Activated T-cell treated with anti-CD3 and anti-CD28 coated beads for 24 hours (primary cell): ENCODE data around the gene ASF1B.
A peak's percentile ranks its signal among the peaks of the same experiment; 100 is the strongest.
"Not testable (repeated sequence)": the region's sequence is repeated elsewhere in the genome, so short reads cannot be mapped to it uniquely, and the experiment has no call there.

Experiments
- DNase-seq: peaks from one replicate; pipeline ENCODE4 v3.0.0-alpha.2; 2020; ENCODE audit warnings: low read depth

The ASF1B gene

GRCh38 chr19:14136509-14137281, at the start of gene ASF1B:
TSS of gene ASF1B (minus strand) at chr19:14136589. CDS start at chr19:14136456, 133 bp downstream.
- peak; percentile 98 for DNase-seq

GRCh38 chr19:14185691-14186090, 49.3 kb upstream of the ASF1B start:
- not testable (repeated sequence) for DNase-seq

- no peak for DNase-seq
These were observed 48.8 kb upstream of the ASF1B start for GRCh38 chr19:14185158-14185557.

DNA sequence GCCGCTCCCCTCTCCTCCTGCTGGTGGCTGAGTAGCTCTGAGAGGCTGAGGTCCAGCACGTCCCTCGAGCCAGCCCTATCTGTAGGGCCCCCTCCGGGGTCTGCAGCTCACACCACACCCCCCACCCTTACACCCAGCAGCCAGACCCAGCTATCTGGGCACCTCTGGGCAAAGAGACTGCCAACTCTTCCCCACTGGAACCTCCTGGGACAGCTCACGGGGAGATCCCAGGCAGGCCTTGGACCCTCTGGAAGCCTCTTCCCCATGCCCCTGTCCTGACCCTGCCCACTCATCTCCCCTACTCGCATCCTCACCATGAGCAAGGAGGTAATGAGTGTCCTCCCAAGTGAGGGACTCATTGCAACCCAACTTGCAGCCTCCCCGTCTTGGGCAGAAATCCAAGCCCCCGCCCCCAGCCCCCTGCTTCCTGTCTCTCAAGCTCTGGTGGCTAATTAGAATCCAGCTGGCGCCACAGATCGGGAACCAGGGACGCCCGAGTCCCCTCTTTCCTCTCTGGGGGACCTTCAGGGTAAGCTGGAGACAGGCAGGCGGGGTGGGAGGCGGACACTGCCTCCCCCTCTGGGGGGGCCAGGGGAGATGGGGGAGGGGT, 47.5 kb upstream of the ASF1B start:
- no peak for DNase-seq

GRCh38 chr19:14182476-14182875, 46.1 kb upstream of the ASF1B start:
- DNase-seq, result no peak

DNA sequence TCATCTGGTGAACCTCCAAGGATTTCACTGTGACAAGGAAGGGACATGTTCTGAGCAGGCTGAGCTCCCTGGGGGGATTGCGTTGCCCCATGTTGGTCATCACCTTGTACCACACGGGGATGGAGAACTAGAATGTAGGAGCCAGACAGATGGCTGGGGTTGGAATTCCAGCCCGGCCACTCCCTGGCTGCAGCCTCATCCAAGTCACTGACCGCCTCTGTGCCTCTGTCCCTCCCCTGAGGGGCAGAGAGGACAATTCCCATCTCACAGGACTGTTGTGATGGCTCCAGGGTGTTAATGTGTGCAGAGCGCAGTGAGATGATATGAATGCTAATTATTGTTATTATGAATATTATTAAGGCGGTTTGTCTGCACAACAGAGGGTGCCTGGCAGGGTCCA, 45.5 kb upstream of the ASF1B start:
- no peak for DNase-seq

DNA sequence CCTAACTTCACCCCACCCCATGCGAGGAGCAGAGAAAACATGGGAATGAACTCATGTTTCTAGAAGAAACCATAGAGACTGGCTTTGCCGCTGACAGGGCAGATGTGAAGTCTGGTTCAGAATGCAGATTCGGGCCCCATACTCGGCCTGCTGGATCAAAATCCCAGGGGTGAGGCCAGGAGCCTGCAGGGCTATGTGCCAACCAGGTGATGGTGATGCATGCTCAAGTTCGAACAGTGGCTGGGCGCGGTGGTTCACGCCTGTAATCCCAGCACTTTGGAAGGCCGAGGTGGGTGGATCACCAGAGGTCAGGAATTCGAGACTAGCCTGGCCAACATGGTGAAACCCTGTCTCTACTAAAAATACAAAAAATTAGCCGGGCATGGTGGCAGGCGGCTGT, 44.8 kb upstream of the ASF1B start:
- DNase-seq, result not testable (repeated sequence)

- no peak for DNase-seq
These were observed 41.2 kb upstream of the ASF1B start for GRCh38 chr19:14177496-14178074.

GRCh38 chr19:14175351-14175792, 39.0 kb upstream of the ASF1B start:
- DNase-seq, result no peak

DNA sequence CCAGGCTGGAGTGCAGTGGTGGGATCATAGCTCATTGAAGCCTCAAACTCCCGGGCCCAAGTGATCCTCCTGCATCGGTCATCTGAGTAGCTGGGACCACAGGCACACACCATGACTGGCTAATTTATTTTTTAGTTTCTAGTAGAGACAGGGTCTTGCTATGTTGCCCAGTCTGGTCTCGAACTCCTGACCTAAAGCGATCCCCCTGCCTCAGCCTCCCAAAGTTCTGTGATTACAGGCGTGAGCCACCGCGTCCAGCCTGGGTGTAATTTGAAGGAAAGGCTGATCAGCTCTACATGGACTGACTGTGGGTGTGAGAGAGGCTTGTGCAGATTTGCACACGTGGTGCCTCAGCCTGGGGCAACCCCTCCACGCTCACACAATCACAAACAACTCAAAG, 38.5 kb upstream of the ASF1B start:
- DNase-seq, result no peak

- no peak for DNase-seq
These were observed 32.6 kb upstream of the ASF1B start for GRCh38 chr19:14168993-14169392.

- DNase-seq, result no peak
These were observed 32.0 kb upstream of the ASF1B start for GRCh38 chr19:14168259-14168972.

DNA sequence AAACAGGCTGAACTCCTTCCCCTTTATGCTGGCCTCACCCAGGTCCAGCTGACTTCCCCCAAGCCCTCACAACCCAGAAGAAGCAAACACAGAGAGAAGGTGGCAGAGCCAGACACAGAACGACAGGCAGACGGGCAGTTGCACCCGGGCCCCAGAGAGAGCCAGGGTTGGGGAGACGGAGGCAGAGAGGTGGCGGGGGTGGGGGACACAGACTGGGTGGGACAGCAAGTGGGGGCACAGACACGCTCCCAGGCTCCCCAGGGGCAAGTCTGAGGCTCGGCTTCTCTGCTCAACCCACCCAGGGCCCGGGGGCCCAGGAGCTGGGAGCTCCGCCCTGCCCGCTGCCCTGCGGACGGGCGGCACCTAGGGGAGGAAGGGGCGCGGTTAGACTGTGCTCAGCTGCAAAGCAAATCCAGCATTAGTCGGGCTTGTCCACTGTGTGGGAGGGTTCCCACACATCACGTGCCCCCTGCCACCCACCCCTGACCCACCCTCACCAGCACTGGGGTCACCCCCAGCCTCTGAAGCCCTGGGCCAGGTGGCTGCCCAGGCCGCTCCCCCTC, 31.3 kb upstream of the ASF1B start:
- DNase-seq, result no peak

- no peak for DNase-seq
These were observed 30.7 kb upstream of the ASF1B start for GRCh38 chr19:14166999-14167575.

DNA sequence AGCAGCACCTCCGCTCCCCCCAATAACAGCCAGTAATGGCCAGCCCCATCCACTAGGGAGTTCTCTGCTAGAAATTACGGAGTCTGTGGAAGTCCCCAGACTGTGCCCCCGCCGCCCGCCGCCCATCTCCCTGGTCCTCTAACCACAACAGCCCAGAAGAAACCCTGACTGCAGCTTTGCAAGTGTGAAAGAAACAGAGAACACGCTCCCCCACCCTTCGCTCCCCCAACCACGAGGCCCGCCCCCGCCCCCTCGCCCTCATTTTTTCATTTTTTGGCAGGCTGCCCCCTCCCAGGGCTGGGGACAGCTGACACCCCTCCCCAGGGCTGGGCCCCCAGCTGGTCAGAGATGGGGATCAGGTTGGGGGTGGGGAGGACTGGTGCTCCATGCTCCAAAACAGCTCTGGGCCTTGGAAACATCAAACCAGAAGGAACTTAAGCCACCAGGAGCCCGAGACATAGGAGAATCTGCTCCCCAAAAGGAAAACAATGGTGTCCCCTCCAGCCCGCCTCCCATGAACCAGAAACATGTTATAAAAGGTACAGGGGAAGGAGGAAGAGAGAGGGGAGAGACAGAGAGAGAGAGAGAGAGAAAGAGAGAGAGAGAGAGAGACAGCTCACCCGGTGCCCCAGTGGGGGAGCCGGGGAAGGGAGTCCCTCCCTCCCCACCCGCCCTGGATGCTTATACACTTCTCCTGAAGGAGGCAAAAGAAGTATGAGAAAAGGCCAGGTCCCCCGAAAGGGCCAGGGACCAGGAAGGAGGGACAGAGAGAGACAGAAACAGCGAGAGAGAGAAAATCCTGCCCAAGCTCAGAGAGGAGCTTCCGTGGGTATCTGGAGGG, 29.8 kb upstream of the ASF1B start:
- DNase-seq, result no peak

DNA sequence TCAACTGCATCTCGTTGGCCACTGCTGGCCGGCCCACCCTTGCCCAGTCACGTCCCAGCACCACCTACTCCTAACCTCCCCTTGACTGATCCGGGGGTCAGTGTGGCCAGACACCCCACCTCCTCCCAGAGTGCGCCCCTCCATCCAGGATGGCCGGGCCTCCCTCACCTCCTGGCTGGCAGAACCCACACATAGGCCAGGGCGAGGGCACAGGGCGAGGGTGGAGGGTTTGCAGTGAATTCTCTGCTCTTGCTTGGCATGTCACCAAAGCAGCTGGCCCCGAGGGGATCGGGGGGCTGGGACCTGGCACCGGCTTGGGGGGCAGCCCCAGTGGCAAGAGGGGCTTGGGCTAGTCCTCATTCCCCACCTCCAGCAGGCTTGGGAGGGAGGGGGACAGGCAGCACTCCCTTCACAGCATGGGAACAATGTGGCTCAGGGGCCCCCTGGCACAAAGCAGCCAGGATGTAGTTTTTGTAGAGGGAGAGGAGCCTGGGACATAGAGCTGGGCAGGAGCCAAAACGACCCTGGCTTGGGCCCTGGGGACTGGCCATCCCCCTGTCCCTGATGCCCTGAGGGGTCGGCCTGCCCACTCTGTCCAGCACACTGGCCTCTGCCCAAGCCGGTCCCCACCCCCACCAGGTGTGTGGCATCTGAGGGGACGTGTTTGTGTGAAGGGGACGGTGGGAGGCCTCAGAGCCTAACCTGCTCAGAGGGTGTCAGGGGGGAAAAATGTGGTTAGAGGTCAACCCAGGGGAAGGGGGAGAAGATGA, 28.5 kb upstream of the ASF1B start:
- no peak for DNase-seq

DNA sequence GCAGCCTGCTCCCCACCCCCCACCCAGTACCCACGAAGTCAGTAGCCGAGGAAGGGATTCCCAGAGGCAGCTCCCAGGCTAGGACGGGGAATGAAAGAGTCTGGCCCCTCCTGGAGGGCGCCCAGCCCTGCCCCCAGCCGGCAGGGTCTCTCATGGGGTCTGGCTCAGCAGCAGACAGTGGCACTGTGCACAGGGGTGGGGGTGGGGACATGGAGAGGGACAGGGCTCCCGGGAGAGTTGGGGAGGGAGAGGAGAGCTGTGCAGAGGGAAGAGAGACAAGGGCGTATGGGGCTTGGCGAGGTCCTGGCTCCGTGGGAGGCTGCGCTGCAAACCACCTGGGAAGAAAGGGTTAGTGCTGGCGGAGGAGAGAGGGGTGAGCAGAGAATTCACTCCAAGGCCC, 27.7 kb upstream of the ASF1B start:
- no peak for DNase-seq

GRCh38 chr19:14162871-14163297, 26.5 kb upstream of the ASF1B start:
- DNase-seq, result no peak

DNA sequence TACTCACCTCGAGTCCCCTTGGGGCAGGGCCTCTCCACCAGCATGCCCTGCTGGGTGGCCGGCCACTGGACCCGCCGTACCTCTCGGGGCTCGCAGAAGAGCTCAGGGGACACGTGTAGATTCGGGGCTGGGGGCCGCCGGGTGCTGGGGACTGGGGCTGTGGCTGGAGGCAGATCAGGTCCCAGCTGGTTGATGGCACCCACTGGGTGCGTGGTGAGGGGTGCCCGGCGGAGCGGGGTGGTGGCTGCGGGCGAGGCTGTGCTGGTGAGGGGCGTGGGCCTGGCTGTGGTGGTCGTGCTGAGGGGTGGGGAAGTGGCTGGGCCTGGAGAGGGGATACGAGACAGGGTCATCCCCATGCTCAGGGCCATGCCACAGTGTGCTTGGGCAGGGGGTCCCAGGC, 24.9 kb upstream of the ASF1B start:
- no peak for DNase-seq

DNA sequence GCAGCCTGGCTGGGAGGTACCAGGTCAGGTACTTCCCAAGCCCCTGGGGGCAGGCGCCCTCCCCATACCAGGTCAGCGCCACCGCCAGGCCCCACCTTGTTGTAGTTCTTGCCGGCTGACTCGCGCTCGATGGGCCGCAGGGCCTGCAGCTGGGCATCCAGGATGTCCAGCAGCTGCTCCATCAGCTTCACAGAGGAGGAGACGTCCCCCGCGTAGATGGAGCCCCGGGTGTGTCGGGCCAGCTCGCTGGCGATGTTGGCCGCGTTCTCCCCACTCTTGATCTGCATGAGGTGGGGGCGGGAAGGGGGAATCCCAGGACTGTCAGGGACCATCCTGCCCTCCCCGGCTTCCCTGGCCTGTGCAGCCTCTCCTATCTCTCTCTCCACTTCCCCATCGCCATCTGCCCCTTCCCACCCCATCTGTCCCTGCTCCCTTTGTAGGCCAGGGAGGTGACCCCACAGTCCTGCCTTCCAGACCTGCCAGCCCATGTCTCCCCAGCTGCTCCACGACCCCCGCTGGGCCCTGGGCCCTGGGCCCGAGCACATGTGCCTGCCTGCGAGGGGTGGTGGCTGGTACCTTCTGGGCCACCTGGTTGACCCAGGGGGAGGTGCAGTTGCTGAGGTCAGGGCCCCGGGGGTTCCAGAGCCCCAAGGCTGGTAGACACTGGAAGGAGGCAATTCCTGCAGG, 23.8 kb upstream of the ASF1B start:
- no peak for DNase-seq
